ENCODE results near the gene ETV6. TPM values are rescaled to one million over a fixed set of nuclear protein-coding genes. Genes with fewer than 3 reads are reported as not detected.

The ETV6 gene
- polyA plus RNA-seq, 3 donors = 6.8 to 45.1 (median 11.7) TPM

- peak overlapping the region; percentile 11 to 57 (median 14) for H3K4me3 ChIP-seq (replicated peaks in 1 of 3; ENCODE audit: low read depth in 2 of 3, low read length in 3 of 3)
- H3K4me2 ChIP-seq (replicated peaks; ENCODE audit: extremely low read depth, low read length, poor library complexity, severe bottlenecking) = peak overlapping the region; percentile 58
- H3K9me3 ChIP-seq (replicated peaks in 1 of 2; ENCODE audit: control insufficient read depth in 1 of 2, insufficient read depth in 1 of 2, low read length in 2 of 2) = no peaks in the 10 kb centered on the region
- intact Hi-C loops (cut with micrococcal nuclease) = loop anchor here in 1 of 2 donors (5.0 kb wide), 3 partner anchors 36 to 114 kb away; no protein-coding TSS in a partner anchor
- peak overlapping the region; percentile 76 for H3K9ac ChIP-seq (ENCODE audit: insufficient read depth, low read length, poor library complexity, severe bottlenecking)
- WGBS (ENCODE audit: insufficient coverage) = 7% methylated on average over 15 of the region's 19 CpGs
- peaks cover 91 to 97% of the 10 kb centered on the region in 2 donors for H3K4me1 ChIP-seq (ENCODE audit: control insufficient read depth in 1 of 2, insufficient read depth in 2 of 2, low read length in 2 of 2)
- Mint-ChIP-seq H3K9me3 (no peaks in the 10 kb centered on the region), H3K27me3 (ENCODE audit: low read depth in 3 of 3) (no peaks in the 10 kb centered on the region), H3K27ac (peak overlapping the region; percentile 99 to 100 (median 99)), H3K36me3 (peaks cover 39 to 51% of the 10 kb centered on the region in 2 donors), H3K4me3 (peak overlapping the region; percentile 78 to 89), H3K4me1 (peaks cover 96% of the 10 kb centered on the region)
- no peaks in the 10 kb centered on the region for H3K27me3 ChIP-seq (ENCODE audit: control insufficient read depth in 2 of 2, insufficient read depth in 2 of 2, low read length in 2 of 2)
- TF ChIP-seq, protein P1, sequence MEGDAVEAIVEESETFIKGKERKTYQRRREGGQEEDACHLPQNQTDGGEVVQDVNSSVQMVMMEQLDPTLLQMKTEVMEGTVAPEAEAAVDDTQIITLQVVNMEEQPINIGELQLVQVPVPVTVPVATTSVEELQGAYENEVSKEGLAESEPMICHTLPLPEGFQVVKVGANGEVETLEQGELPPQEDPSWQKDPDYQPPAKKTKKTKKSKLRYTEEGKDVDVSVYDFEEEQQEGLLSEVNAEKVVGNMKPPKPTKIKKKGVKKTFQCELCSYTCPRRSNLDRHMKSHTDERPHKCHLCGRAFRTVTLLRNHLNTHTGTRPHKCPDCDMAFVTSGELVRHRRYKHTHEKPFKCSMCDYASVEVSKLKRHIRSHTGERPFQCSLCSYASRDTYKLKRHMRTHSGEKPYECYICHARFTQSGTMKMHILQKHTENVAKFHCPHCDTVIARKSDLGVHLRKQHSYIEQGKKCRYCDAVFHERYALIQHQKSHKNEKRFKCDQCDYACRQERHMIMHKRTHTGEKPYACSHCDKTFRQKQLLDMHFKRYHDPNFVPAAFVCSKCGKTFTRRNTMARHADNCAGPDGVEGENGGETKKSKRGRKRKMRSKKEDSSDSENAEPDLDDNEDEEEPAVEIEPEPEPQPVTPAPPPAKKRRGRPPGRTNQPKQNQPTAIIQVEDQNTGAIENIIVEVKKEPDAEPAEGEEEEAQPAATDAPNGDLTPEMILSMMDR (IDR thresholded peaks at IDR 0.05) = no peak
- H2AFZ ChIP-seq (ENCODE audit: insufficient read depth, low read depth, low read length, poor library complexity, severe bottlenecking) = no peak overlapping the region
- peak overlapping the region; percentile 97 for H3K27ac ChIP-seq (ENCODE audit: low read depth in 1 of 2, low read length in 2 of 2)
- peak; percentile 84 to 96 (median 95) for DNase-seq
- H3K36me3 ChIP-seq (replicated peaks in 1 of 2; ENCODE audit: control insufficient read depth in 1 of 2, insufficient read depth in 2 of 2, low read length in 2 of 2) = peaks cover 0 to 12% of the 10 kb centered on the region in 2 donors
- H4K20me1 ChIP-seq (ENCODE audit: insufficient read depth, low read length) = no peaks in the 10 kb centered on the region
- peaks cover 99% of the 10 kb centered on the region for H3K79me2 ChIP-seq (ENCODE audit: insufficient read depth, low read length)
These were observed 116.6 kb downstream of the ETV6 start for GRCh38 chr12:11765817-11766794.

- Mint-ChIP-seq H3K27ac (peak overlapping the region; percentile 99 to 100 (median 99)), H3K4me1 (peaks cover 93% of the 10 kb centered on the region), H3K9me3 (no peaks in the 10 kb centered on the region), H3K27me3 (ENCODE audit: low read depth in 3 of 3) (no peaks in the 10 kb centered on the region), H3K4me3 (peak overlapping the region; percentile 78 to 89), H3K36me3 (peaks cover 39 to 48% of the 10 kb centered on the region in 2 donors)
- WGBS (ENCODE audit: insufficient coverage) = 67% methylated on average over 2 of the region's 4 CpGs
- Histone ChIP-seq H3K4me1 (ENCODE audit: control insufficient read depth in 1 of 2, insufficient read depth in 2 of 2, low read length in 2 of 2) (peaks cover 93 to 98% of the 10 kb centered on the region in 2 donors), H3K9me3 (replicated peaks in 1 of 2; ENCODE audit: control insufficient read depth in 1 of 2, insufficient read depth in 1 of 2, low read length in 2 of 2) (no peaks in the 10 kb centered on the region), H3K9ac (ENCODE audit: insufficient read depth, low read length, poor library complexity, severe bottlenecking) (peak overlapping the region; percentile 76), H3K79me2 (ENCODE audit: insufficient read depth, low read length) (peaks cover 99% of the 10 kb centered on the region), H4K20me1 (ENCODE audit: insufficient read depth, low read length) (peaks cover 6% of the 10 kb centered on the region), H2AFZ (ENCODE audit: insufficient read depth, low read depth, low read length, poor library complexity, severe bottlenecking) (no peak overlapping the region), H3K36me3 (replicated peaks in 1 of 2; ENCODE audit: control insufficient read depth in 1 of 2, insufficient read depth in 2 of 2, low read length in 2 of 2) (peaks cover 0 to 11% of the 10 kb centered on the region in 2 donors), H3K27me3 (ENCODE audit: control insufficient read depth in 2 of 2, insufficient read depth in 2 of 2, low read length in 2 of 2) (no peaks in the 10 kb centered on the region), H3K4me3 (replicated peaks in 1 of 3; ENCODE audit: low read depth in 2 of 3, low read length in 3 of 3) (peak overlapping the region in 1 of 3 experiments; percentile 57), H3K4me2 (replicated peaks; ENCODE audit: extremely low read depth, low read length, poor library complexity, severe bottlenecking) (peak overlapping the region; percentile 58), H3K27ac (ENCODE audit: low read depth in 1 of 2, low read length in 2 of 2) (peak overlapping the region; percentile 97)
- TF ChIP-seq, protein P1 (IDR thresholded peaks at IDR 0.05) = no peak
- no peak for DNase-seq
- intact Hi-C loops (cut with micrococcal nuclease) = loop anchor here in 1 of 2 donors (5.0 kb wide), 3 partner anchors 35 to 115 kb away; no protein-coding TSS in a partner anchor
These were observed 117.7 kb downstream of the ETV6 start for GRCh38 chr12:11767029-11767724.

All from CD14-positive monocyte (primary cell).